Coronary artery (tissue), 2 donors: ENCODE measurements around the gene DOK7.

Experiments used
- DNase-seq: peaks from one replicate; pipeline ENCODE4 v3.0.0-alpha.2; 2017; ENCODE audit warnings: low spot score
- H3K27ac ChIP-seq, 2 donors: fragments of 200-600 bp; sonication (generic); one replicate each; pipeline ENCODE4 v1.5.1; 2016 to 2019
- H3K4me3 ChIP-seq: fragments of 200-600 bp; sonication (generic); 2 replicates; pipeline ENCODE4 v1.5.1; 2016; ENCODE audit warnings: mild to moderate bottlenecking, moderate library complexity
- TF ChIP-seq, protein P1 (sequence below): fragments of 200-600 bp; sonication (generic); IDR thresholded peaks from one replicate; pipeline ENCODE4 v1.5.1; 2019; ENCODE audit warnings: antibody characterized with exemption

DOK7 gene

GRCh38 chr4:3495204-3495975 lies 32.3 kb downstream of the DOK7 start:
- TF ChIP-seq, protein P1, sequence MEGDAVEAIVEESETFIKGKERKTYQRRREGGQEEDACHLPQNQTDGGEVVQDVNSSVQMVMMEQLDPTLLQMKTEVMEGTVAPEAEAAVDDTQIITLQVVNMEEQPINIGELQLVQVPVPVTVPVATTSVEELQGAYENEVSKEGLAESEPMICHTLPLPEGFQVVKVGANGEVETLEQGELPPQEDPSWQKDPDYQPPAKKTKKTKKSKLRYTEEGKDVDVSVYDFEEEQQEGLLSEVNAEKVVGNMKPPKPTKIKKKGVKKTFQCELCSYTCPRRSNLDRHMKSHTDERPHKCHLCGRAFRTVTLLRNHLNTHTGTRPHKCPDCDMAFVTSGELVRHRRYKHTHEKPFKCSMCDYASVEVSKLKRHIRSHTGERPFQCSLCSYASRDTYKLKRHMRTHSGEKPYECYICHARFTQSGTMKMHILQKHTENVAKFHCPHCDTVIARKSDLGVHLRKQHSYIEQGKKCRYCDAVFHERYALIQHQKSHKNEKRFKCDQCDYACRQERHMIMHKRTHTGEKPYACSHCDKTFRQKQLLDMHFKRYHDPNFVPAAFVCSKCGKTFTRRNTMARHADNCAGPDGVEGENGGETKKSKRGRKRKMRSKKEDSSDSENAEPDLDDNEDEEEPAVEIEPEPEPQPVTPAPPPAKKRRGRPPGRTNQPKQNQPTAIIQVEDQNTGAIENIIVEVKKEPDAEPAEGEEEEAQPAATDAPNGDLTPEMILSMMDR, result no peak
- DNase-seq, result no peak
- no peak overlapping the region for H3K27ac ChIP-seq
- no peak overlapping the region for H3K4me3 ChIP-seq

GRCh38 chr4:3496021-3496420 lies 32.9 kb downstream of the DOK7 start:
- no peak for DNase-seq
- no peak overlapping the region for H3K4me3 ChIP-seq
- TF ChIP-seq, protein P1, result no peak
- H3K27ac ChIP-seq, result no peak overlapping the region

- no peak for DNase-seq
- H3K4me3 ChIP-seq, result no peak overlapping the region
- TF ChIP-seq, protein P1, result no peak
- no peak overlapping the region for H3K27ac ChIP-seq
Measured at GRCh38 chr4:3497095-3497494, 34.0 kb downstream of the DOK7 start.

DNA sequence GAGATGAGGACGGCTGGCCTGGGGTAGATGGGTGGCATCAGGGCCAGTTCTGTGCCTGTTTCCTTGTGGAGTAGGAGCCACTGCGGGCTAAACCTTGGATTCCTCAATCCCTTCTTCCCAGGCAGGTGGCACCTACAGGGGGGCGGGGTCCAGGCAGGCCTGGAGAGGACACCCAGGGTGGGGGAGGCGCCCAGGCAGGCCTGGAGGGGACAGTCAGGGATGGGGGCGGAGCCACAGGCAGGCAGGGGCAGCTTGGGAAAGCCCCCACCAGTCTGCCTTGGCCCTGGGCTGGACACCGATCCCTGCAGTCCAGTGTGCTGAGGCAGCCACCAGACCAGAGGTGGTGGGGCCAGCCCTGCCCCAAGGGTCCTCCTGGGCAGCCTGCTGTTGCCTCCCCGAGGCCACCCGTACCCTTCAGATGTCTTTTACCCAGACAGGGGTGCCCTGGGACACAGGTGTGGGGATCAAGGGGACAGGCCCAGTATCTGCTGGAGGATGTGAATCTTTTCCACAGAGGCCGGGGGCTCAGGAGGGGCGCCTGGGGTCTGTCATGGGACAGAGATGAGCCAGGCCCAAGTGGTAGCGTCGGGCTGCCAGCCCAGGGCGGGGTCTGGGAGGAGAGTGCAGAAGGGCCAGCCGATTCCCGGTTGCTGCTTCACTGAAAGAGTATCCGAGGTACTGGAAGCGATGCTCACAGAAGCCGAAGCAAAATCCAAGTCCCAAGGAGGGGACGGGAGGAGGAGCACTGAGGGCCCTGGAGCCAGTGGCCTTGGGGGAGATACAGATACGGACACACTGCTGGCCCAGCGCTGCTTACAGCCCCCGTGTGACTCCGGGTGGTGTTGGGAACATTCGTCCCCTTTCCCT lies 34.6 kb downstream of the DOK7 start:
- Histone ChIP-seq H3K27ac (no peak overlapping the region), H3K4me3 (no peak overlapping the region)
- DNase-seq, result no peak
- TF ChIP-seq, protein P1, result no peak

DNA sequence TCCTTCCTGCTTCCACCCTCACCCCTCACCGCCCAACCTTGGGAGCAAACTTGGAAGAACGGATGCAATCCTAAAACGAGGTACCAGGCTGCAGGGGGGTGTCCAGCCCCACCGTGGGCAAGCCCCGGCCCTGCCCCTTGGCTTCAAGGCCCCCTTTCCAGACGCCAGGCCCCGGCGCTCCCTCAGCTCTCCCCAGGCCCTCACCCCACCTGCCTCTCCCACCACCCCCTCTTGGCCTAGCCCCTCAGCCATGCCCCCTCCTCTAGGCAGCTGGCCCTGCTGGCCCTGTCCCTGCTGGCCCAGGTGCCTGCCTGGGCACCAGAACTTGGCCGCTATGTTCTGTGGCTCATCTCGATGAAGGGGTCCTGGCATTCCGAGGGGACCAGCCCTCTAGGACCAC lies 35.3 kb downstream of the DOK7 start:
- no peak for DNase-seq
- Histone ChIP-seq H3K27ac (no peak overlapping the region), H3K4me3 (no peak overlapping the region)
- TF ChIP-seq, protein P1, result no peak

GRCh38 chr4:3498901-3499510 lies 35.9 kb downstream of the DOK7 start:
- DNase-seq, result no peak
- TF ChIP-seq, protein P1, result no peak
- H3K4me3 ChIP-seq, result no peak overlapping the region
- H3K27ac ChIP-seq, result no peak overlapping the region
